Measurements from ENCODE around the gene FILIP1.

FILIP1 gene

GRCh38 chr6:75263401-75263750 lies 230.2 kb downstream of the FILIP1 start:
- Histone ChIP-seq H2AFZ (ENCODE audit: low read depth, low read length) (no peak overlapping the region), H3K36me3 (ENCODE audit: control insufficient read depth in 1 of 2, insufficient read depth in 2 of 2, low read depth in 1 of 2, low read length in 2 of 2) (peaks cover 16 to 67% of the 10 kb centered on the region in 2 experiments), H3K14ac (ENCODE audit: low read length in 2 of 2) (no peak overlapping the region), H3K27ac (ENCODE audit: low read length, poor library complexity, severe bottlenecking) (no peak overlapping the region), H3K4me3 (ENCODE audit: insufficient read depth in 1 of 2, low read depth in 1 of 2, low read length in 2 of 2) (no peak overlapping the region), H2BK15ac (ENCODE audit: low read depth, poor library complexity, severe bottlenecking) (no peak overlapping the region), H3K4me1 (ENCODE audit: control insufficient read depth, insufficient read depth, low read depth, low read length) (no peaks in the 10 kb centered on the region), H3K27me3 (ENCODE audit: control insufficient read depth in 1 of 2, insufficient read depth in 1 of 2, low read length in 2 of 2) (no peaks in the 10 kb centered on the region), H3K23ac (ENCODE audit: low read length in 2 of 2) (no peak overlapping the region), H2BK12ac (ENCODE audit: low read length in 2 of 2) (no peak overlapping the region), H3K9me3 (ENCODE audit: control insufficient read depth, low read length) (no peaks in the 10 kb centered on the region), H3K4me2 (ENCODE audit: low read length, poor library complexity, severe bottlenecking) (no peak overlapping the region), H3K18ac (ENCODE audit: low read depth in 1 of 2, low read length in 2 of 2) (no peak overlapping the region), H3K79me1 (replicated peaks; ENCODE audit: low read length, poor library complexity, severe bottlenecking) (peaks cover 4% of the 10 kb centered on the region), H2BK5ac (ENCODE audit: low read depth, low read length, poor library complexity, severe bottlenecking) (no peak overlapping the region), H4K91ac (ENCODE audit: low read length) (no peak overlapping the region), H3K9ac (ENCODE audit: low read length) (peak overlapping the region; percentile 47), H4K8ac (ENCODE audit: low read length) (no peak overlapping the region), H2AK5ac (ENCODE audit: low read length, severe bottlenecking) (no peak overlapping the region), H2BK120ac (ENCODE audit: low read depth, low read length) (no peak overlapping the region), H3K4ac (ENCODE audit: low read depth in 1 of 2, low read length in 2 of 2) (no peak overlapping the region)
- no peak for DNase-seq

- Histone ChIP-seq H4K8ac (ENCODE audit: low read length) (no peak overlapping the region), H2BK15ac (ENCODE audit: low read depth, poor library complexity, severe bottlenecking) (no peak overlapping the region), H2BK120ac (ENCODE audit: low read depth, low read length) (no peak overlapping the region), H3K27me3 (ENCODE audit: control insufficient read depth in 1 of 2, insufficient read depth in 1 of 2, low read length in 2 of 2) (no peaks in the 10 kb centered on the region), H3K27ac (ENCODE audit: low read length, poor library complexity, severe bottlenecking) (no peak overlapping the region), H3K4me1 (ENCODE audit: control insufficient read depth, insufficient read depth, low read depth, low read length) (no peaks in the 10 kb centered on the region), H3K9me3 (ENCODE audit: control insufficient read depth, low read length) (no peaks in the 10 kb centered on the region), H3K23ac (ENCODE audit: low read length in 2 of 2) (no peak overlapping the region), H4K91ac (ENCODE audit: low read length) (no peak overlapping the region), H2AFZ (ENCODE audit: low read depth, low read length) (no peak overlapping the region), H3K18ac (ENCODE audit: low read depth in 1 of 2, low read length in 2 of 2) (no peak overlapping the region), H3K14ac (ENCODE audit: low read length in 2 of 2) (no peak overlapping the region), H2AK5ac (ENCODE audit: low read length, severe bottlenecking) (no peak overlapping the region), H3K4ac (ENCODE audit: low read depth in 1 of 2, low read length in 2 of 2) (no peak overlapping the region), H3K79me1 (replicated peaks; ENCODE audit: low read length, poor library complexity, severe bottlenecking) (peaks cover 4% of the 10 kb centered on the region), H3K4me2 (ENCODE audit: low read length, poor library complexity, severe bottlenecking) (no peak overlapping the region), H2BK5ac (ENCODE audit: low read depth, low read length, poor library complexity, severe bottlenecking) (no peak overlapping the region), H3K36me3 (ENCODE audit: control insufficient read depth in 1 of 2, insufficient read depth in 2 of 2, low read depth in 1 of 2, low read length in 2 of 2) (peaks cover 16 to 70% of the 10 kb centered on the region in 2 experiments), H3K9ac (ENCODE audit: low read length) (peak overlapping the region; percentile 47), H2BK12ac (ENCODE audit: low read length in 2 of 2) (no peak overlapping the region), H3K4me3 (ENCODE audit: insufficient read depth in 1 of 2, low read depth in 1 of 2, low read length in 2 of 2) (no peak overlapping the region)
- DNase-seq = no peak
- 97% methylated on average over 3 of the region's 4 CpGs for WGBS
Measured at GRCh38 chr6:75262716-75263400, 230.7 kb downstream of the FILIP1 start.

GRCh38 chr6:75261299-75261698 lies 232.3 kb downstream of the FILIP1 start:
- H3K79me1 ChIP-seq (replicated peaks; ENCODE audit: low read length, poor library complexity, severe bottlenecking) = peaks cover 12% of the 10 kb centered on the region
- no peak overlapping the region for H3K23ac ChIP-seq (ENCODE audit: low read length in 2 of 2)
- no peak overlapping the region for H2BK5ac ChIP-seq (ENCODE audit: low read depth, low read length, poor library complexity, severe bottlenecking)
- H3K18ac ChIP-seq (ENCODE audit: low read depth in 1 of 2, low read length in 2 of 2) = no peak overlapping the region
- H2BK15ac ChIP-seq (ENCODE audit: low read depth, poor library complexity, severe bottlenecking) = no peak overlapping the region
- H3K27ac ChIP-seq (ENCODE audit: low read length, poor library complexity, severe bottlenecking) = no peak overlapping the region
- no peak overlapping the region for H2BK120ac ChIP-seq (ENCODE audit: low read depth, low read length)
- DNase-seq = no peak
- H3K9me3 ChIP-seq (ENCODE audit: control insufficient read depth, low read length) = no peaks in the 10 kb centered on the region
- no peak overlapping the region for H3K9ac ChIP-seq (ENCODE audit: low read length)
- H3K14ac ChIP-seq (ENCODE audit: low read length in 2 of 2) = no peak overlapping the region
- no CpG with 5 or more reads among the region's 1 CpG for whole genome bisulfite sequencing
- no peaks in the 10 kb centered on the region for H3K4me1 ChIP-seq (ENCODE audit: control insufficient read depth, insufficient read depth, low read depth, low read length)
- H3K36me3 ChIP-seq (ENCODE audit: control insufficient read depth in 1 of 2, insufficient read depth in 2 of 2, low read depth in 1 of 2, low read length in 2 of 2) = peaks cover 16 to 86% of the 10 kb centered on the region in 2 experiments
- no peak overlapping the region for H2AFZ ChIP-seq (ENCODE audit: low read depth, low read length)
- no peak overlapping the region for H4K91ac ChIP-seq (ENCODE audit: low read length)
- H2BK12ac ChIP-seq (ENCODE audit: low read length in 2 of 2) = no peak overlapping the region
- H4K8ac ChIP-seq (ENCODE audit: low read length) = no peak overlapping the region
- no peak overlapping the region for H3K4ac ChIP-seq (ENCODE audit: low read depth in 1 of 2, low read length in 2 of 2)
- H3K27me3 ChIP-seq (ENCODE audit: control insufficient read depth in 1 of 2, insufficient read depth in 1 of 2, low read length in 2 of 2) = no peaks in the 10 kb centered on the region
- no peak overlapping the region for H3K4me2 ChIP-seq (ENCODE audit: low read length, poor library complexity, severe bottlenecking)
- H2AK5ac ChIP-seq (ENCODE audit: low read length, severe bottlenecking) = no peak overlapping the region
- no peak overlapping the region for H3K4me3 ChIP-seq (ENCODE audit: insufficient read depth in 1 of 2, low read depth in 1 of 2, low read length in 2 of 2)

- no peak overlapping the region for H2AK5ac ChIP-seq (ENCODE audit: low read length, severe bottlenecking)
- no peak for DNase-seq
- no peak overlapping the region for H2AFZ ChIP-seq (ENCODE audit: low read depth, low read length)
- H3K18ac ChIP-seq (ENCODE audit: low read depth in 1 of 2, low read length in 2 of 2) = no peak overlapping the region
- H3K27ac ChIP-seq (ENCODE audit: low read length, poor library complexity, severe bottlenecking) = no peak overlapping the region
- 100% methylated on average over 1 of the region's 1 CpG for WGBS
- H3K4me2 ChIP-seq (ENCODE audit: low read length, poor library complexity, severe bottlenecking) = no peak overlapping the region
- H3K9ac ChIP-seq (ENCODE audit: low read length) = no peak overlapping the region
- H3K4me1 ChIP-seq (ENCODE audit: control insufficient read depth, insufficient read depth, low read depth, low read length) = no peaks in the 10 kb centered on the region
- H3K4me3 ChIP-seq (ENCODE audit: insufficient read depth in 1 of 2, low read depth in 1 of 2, low read length in 2 of 2) = no peak overlapping the region
- no peak overlapping the region for H3K4ac ChIP-seq (ENCODE audit: low read depth in 1 of 2, low read length in 2 of 2)
- no peaks in the 10 kb centered on the region for H3K9me3 ChIP-seq (ENCODE audit: control insufficient read depth, low read length)
- H2BK12ac ChIP-seq (ENCODE audit: low read length in 2 of 2) = no peak overlapping the region
- H3K14ac ChIP-seq (ENCODE audit: low read length in 2 of 2) = no peak overlapping the region
- H3K23ac ChIP-seq (ENCODE audit: low read length in 2 of 2) = no peak overlapping the region
- H3K36me3 ChIP-seq (ENCODE audit: control insufficient read depth in 1 of 2, insufficient read depth in 2 of 2, low read depth in 1 of 2, low read length in 2 of 2) = peaks cover 10 to 94% of the 10 kb centered on the region in 2 experiments
- H2BK120ac ChIP-seq (ENCODE audit: low read depth, low read length) = no peak overlapping the region
- no peaks in the 10 kb centered on the region for H3K27me3 ChIP-seq (ENCODE audit: control insufficient read depth in 1 of 2, insufficient read depth in 1 of 2, low read length in 2 of 2)
- H4K8ac ChIP-seq (ENCODE audit: low read length) = no peak overlapping the region
- peaks cover 18% of the 10 kb centered on the region for H3K79me1 ChIP-seq (replicated peaks; ENCODE audit: low read length, poor library complexity, severe bottlenecking)
- no peak overlapping the region for H2BK15ac ChIP-seq (ENCODE audit: low read depth, poor library complexity, severe bottlenecking)
- no peak overlapping the region for H2BK5ac ChIP-seq (ENCODE audit: low read depth, low read length, poor library complexity, severe bottlenecking)
- H4K91ac ChIP-seq (ENCODE audit: low read length) = no peak overlapping the region
Measured at GRCh38 chr6:75257343-75258087, 236.1 kb downstream of the FILIP1 start.

Data from mesenchymal stem cell (in vitro differentiated cells and primary cell).